Measurements from ENCODE around the gene GALNT17.

GALNT17 gene

DNA sequence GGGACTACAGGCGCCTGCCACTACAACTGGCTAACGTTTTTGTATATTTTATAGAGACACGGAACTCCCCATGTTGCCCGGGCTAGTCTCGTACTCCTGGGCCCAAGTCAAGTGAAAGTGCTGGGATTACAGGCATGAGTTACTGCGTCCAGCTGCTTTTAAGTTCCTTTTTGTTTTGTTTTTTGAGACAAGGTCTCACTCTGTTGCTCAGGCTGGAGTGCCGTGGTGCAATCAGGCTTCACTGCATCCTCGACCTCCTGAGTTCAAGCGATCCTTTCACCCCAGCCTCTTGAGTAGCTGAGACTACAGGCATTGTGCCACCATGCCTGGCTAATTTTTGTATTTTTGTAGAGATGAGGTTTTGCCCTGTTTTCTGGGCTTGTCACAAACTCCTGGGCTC is 155.0 kb downstream of the GALNT17 start:
- no peak for DNase-seq

- DNase-seq = no peak
Measured at GRCh38 chr7:71290452-71290851, 158.5 kb downstream of the GALNT17 start.

- no peak for DNase-seq
Measured at GRCh38 chr7:71298378-71298777, 166.4 kb downstream of the GALNT17 start.

DNA sequence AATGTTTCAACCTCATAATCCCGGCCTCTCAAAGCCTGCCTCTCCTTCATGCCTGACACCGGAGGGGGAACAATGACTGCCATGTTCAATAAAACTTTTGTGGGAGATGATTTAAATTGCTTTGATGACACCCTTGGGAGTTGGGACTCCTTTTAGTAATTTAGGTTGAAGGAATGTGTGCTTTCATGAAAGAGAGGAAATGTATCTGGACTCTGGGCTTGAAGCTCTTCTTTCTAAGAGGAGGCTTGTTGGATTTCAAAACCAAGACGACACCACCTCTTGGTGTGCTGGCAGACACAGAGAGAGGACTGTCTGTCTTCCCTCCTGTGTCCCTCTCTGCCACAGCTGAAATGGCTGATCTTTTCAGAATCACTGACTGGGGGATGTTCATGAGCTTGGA is 168.1 kb downstream of the GALNT17 start:
- DNase-seq = no peak

- no peak for DNase-seq
Measured at GRCh38 chr7:71300603-71301002, 168.7 kb downstream of the GALNT17 start.

DNA sequence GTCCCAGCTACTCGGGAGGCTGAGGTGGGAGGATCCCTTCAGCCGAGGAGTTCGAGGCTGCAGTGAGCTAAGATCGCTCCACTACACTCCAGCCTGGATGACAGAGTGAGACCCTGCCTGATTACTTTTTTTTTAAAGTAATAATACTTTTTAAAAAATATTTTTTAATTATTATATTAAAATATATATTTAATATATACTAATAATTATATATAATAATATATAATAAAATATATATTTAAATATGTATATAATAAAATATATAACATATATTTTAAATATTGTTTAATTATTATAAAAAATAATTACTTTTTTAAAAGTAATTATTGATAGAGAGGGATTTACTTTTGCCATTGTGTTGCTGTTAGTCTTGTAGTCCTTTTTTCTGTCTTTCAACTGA is 169.2 kb downstream of the GALNT17 start:
- DNase-seq = no peak

DNA sequence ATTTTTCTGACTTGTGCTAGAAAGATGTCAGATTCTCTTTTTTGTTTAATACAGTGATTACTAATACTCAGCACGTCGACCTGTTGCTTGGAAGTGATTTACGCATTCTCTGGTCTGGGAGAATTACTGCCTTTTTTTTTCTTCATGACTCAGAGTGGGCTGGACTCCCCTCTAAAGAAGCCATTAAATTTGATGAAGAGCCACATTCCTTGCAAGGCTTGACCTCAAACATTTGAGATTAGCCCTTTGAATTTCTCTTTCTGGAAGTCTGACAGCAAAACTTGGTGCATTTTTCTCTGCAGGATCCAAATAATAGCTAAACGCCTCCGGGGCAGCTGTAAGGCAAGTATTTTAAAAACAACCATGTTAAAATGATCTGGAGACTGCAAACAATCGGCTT is 171.6 kb downstream of the GALNT17 start:
- no peak for DNase-seq

GRCh38 chr7:71308096-71308495 is 176.2 kb downstream of the GALNT17 start:
- no peak for DNase-seq

GRCh38 chr7:71311576-71311975 is 179.6 kb downstream of the GALNT17 start:
- DNase-seq = no peak

GRCh38 chr7:71312755-71313490 is 181.0 kb downstream of the GALNT17 start:
- DNase-seq = no peak

DNA sequence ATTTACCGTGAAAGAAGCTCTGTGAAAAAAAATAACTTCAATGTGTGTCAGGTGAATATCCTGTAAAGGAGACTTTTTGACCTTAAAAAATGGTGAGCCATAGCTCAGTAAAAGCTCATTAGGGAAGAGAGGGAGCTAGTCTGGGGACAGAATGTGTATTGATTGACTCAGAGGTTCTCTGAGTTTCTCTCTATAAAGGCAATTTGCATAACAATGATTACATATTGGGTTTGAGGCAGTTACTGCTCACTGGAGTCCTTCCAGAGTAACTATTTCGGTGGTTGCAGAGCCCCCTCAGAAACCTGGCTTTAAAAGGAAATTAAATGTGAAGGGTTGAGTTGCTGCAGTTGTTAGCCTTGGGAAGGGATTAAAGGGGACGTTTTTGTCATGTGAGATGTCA is 181.6 kb downstream of the GALNT17 start:
- DNase-seq = no peak

GRCh38 chr7:71320916-71321315 is 189.0 kb downstream of the GALNT17 start:
- DNase-seq = no peak

DNA sequence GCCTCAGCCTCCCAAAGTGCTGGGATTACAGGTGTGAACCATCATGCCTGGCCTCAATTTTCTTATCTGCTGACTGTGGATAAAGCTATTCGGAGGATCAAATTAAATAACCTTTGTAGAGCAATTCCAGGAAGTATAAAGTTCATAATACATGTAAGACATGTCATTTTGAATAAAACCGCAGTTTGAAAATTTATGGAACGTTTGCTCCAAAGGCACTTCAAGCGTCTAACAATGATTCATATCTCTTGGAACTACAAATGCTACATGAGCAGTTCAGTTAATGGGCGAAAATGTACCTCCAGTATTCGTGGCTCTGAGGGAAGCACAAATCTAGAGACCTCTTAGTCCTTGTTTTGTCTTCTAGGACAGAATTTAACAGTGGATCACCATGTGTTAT is 190.3 kb downstream of the GALNT17 start:
- no peak for DNase-seq

DNA sequence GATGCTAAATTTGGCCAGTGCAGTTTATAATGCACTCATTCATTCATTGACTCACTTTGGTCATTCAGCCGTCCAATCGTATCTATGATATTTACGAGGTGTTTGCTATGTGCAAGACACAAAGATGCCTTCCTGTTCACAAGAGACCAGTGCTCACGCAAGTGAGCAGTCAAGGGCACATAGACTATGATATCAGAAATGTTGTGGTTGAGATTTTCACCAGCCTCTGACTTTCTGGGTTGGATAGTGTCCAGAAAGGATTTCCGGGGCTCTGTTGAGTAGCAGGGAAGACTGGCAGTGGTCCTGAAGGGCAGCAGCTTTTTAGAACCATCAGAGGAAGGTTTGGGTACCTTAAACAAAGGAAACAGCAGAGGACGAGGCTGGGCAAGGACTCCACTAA is 191.8 kb downstream of the GALNT17 start:
- DNase-seq = no peak

DNA sequence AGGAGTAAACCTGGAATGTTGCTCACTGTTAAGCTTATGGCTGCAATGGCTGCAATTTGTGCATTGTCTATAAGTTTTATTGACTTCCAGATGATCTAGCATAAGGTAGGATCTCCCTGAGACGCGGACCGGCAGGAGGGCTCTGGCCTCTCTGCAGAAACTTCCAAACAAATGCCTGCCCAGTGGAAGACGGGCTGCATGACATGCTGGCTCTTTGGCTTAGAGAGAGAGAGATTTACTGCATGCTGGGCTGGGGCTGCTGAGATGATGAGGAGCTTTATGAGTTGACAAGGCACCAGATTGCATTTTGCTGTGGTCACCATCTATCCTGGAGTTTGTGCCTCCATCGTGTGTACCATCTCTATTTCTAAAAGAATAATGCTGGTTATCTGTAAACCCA is 193.2 kb downstream of the GALNT17 start:
- no peak for DNase-seq

GRCh38 chr7:71326595-71326994 is 194.7 kb downstream of the GALNT17 start:
- no peak for DNase-seq

- no peak for DNase-seq
Measured at GRCh38 chr7:71327946-71328345, 196.0 kb downstream of the GALNT17 start.

- no peak for DNase-seq
Measured at GRCh38 chr7:71329030-71329660, 197.2 kb downstream of the GALNT17 start.

DNA sequence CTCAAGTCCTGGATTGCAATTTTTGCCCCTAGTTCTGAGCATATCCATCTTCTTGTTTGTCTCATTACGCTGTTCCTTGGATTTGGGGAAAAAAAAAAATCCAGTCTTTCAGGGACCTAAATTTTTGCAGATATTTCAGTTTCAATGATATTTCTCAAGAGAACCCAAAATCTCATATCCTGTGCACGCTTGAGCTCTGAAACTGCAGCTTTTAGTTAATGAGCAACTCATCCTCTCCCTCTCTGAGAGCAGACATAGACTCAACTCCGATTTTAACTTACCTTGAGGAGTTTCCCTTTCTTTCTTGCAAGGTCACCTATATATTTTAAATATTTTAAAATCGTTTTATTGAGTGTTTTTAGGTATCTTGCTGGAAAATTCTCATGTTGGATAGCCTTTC is 200.3 kb downstream of the GALNT17 start:
- DNase-seq = no peak

DNA sequence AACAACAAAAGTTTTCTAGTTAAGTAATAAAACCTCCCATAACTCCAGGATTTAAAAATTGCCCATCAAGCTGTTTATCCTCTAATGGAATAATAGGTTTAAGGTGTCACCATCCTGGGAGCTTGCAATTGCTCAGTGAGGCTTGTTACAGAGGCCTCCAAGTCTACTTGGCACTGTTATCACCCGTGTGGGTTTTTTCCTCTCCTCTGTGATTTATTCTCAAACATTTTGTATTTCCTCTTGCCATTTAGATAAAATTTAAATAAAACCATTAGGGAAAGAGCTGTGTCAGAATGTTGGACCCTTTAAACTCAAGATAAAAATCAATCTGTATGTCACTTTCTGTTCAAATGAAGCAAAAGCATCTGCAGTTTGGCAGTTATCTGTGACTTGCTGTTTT is 202.6 kb downstream of the GALNT17 start:
- no peak for DNase-seq

DNA sequence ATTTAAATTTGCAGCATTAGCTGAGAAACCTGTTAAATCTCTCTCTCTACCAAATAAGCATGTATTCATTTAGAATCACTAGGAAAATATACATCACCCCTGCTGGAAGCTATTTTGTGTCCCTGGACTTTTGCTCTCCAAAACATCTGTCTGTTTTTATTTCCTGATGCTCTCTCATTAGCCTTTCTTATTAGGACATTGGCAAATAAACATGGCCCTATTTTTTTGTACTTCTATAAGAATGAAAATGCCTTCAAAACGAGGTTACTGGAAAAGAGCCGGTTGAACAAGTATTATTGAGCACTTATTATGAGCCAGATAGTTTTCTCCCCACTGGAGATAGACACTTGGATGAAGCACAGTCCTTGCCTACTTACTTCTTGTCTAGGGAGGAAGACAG is 206.9 kb downstream of the GALNT17 start:
- no peak for DNase-seq

GRCh38 chr7:71339924-71340323 is 208.0 kb downstream of the GALNT17 start:
- no peak for DNase-seq

DNA sequence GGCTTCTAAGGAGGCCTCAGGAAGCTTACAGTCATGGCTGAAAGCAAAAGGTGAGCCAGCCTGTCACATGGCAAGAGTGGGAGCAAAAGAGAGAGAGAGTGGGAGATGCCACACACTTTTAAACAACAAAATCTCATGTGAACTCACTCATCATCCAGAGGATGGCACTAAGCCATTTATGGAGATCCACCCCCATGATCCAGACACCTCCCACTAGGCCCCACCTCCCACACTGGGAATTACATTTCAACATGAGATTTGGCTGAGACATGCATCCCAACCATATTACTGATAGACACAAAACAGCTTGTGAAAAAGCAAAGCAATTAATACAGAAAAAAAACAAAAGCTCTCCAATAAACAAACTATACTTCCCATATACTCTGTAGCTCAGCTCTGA is 210.3 kb downstream of the GALNT17 start:
- no peak for DNase-seq

DNA sequence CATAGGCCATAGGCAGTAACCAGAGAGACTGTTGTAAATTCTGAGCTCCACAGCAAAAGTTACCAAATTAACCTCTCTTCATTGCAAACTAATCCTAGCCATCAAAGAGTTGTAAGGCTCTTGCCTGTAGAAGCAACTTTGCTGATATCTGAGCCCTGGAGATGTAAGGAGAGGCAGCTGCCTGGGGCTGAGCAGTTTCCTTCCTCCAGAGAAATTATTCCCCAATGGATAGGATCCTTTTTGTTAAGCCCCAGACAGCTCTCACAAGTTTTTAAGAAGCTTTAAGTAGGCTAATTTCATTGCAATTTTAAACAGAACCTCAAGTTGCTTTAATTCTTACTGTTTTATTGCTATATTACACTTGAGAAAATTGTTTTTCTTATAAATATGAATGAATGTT is 211.1 kb downstream of the GALNT17 start:
- DNase-seq = no peak

DNA sequence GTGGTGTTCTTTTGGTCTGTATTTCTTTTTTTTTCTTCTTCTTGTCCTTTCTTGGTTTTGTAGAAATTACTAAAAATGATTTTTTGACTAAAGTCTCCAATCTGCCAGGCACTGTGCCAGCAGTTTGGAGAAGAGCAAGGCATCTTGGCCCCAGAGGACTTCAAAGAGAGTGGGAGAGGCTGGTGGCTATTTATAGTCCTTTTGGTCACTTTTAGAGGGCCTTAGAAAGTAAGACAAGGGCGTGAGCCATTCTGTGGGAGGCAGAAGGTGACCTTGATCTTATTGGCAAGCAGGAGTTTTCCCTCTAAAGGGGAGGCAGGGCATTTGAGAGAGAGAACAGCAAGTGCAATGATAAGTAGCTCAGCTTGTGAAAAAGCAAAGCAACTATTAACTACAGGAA is 211.9 kb downstream of the GALNT17 start:
- DNase-seq = no peak

All from CD4-positive, alpha-beta T cell treated with Interleukin-17A for 1 hour (primary cell).